ENCODE measurements around the gene PPP4R2. TPM values are rescaled to one million over a fixed set of nuclear protein-coding genes. Genes with fewer than 3 reads are reported as not detected.

PPP4R2 gene
- total RNA-seq, 3 donors from 2014 or later, result 108 to 119 (median 119) TPM

DNA sequence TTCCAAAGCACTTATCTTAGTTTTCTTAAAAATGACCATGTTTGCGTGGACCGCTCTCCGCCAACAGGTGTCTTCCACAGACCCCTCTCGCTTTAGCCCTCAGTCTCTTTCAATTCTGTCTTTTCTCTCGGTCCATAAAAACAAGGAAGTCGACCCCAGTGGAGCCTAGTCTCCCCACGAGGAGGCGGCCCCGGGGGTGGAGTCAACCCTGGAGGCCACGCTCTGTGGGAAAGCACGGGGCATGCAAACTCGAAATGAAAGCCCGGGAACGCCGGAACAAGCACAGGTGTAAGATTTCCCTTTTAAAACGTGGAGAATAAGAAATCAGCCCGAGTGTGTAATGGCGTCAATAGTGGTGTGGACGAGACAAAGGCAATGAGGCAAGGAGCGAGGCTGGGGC, 113.9 kb downstream of the PPP4R2 start:
- Mint-ChIP-seq H3K4me3 (no peak overlapping the region), H3K36me3 (ENCODE audit: insufficient read depth) (no peaks in the 10 kb centered on the region), H3K4me1 (ENCODE audit: low read depth) (no peaks in the 10 kb centered on the region), H3K9me3 (no peaks in the 10 kb centered on the region), H3K27me3 (ENCODE audit: low read depth) (peaks cover 16% of the 10 kb centered on the region)
- ATAC-seq (no peak), DNase-seq (no peak)

DNA sequence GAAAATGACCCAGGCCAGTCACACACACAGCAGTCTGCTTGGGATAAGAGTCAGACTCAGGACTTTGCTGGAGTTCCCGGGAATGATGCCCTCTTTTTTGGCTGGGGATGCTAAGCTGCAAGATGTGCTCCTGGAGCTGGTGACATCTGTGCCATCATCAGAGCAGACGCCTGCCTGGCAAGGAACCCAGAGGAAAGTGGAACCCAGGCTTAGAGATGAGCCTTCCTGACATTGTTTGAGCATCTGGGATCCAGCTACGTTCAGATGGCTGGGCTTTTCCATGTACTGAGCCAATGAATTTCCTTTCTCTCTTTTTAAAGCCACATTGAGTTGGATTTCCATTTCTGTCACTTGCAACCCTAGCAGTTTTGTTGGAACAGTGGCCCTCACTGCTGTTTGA, 118.1 kb downstream of the PPP4R2 start:
- H3K4me3 Mint-ChIP-seq, result no peak overlapping the region
- H3K36me3 Mint-ChIP-seq (ENCODE audit: insufficient read depth), result no peaks in the 10 kb centered on the region
- ATAC-seq (no peak), DNase-seq (no peak)
- H3K27me3 Mint-ChIP-seq (ENCODE audit: low read depth), result peaks cover 16% of the 10 kb centered on the region
- H3K4me1 Mint-ChIP-seq (ENCODE audit: low read depth), result no peaks in the 10 kb centered on the region
- no peaks in the 10 kb centered on the region for H3K9me3 Mint-ChIP-seq

DNA sequence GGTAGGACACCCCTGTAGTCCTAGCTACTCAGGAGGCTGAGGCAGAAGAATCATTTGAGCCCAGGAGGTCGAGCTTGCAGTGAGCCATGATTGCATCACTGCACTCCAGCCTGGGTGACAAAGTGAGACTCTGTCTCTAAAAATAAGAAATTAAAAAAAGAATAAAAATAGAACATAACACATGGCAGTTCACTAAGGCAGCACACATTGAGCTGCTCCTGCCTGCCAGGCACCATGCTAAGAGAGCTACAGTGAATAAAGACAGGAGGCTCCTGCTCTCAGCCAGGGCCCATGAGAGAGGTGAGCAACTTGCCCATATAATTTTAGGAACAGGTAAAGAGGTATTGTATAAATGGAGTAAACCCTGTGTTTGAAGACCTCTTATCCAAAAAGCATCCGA, 119.2 kb downstream of the PPP4R2 start:
- Mint-ChIP-seq H3K4me1 (ENCODE audit: low read depth) (no peaks in the 10 kb centered on the region), H3K27me3 (ENCODE audit: low read depth) (peaks cover 13% of the 10 kb centered on the region), H3K36me3 (ENCODE audit: insufficient read depth) (no peaks in the 10 kb centered on the region), H3K4me3 (no peak overlapping the region), H3K9me3 (no peaks in the 10 kb centered on the region)
- DNase-seq, result no peak
- ATAC-seq, result no peak

Other genes with a start within 250 kb of the PPP4R2 start
- gene SHQ1, start 148.4 kb upstream of the PPP4R2 start, total RNA-seq, result 10 to 100 TPM; 39.2 to 52.1 (median 44.4) TPM
- not detected for gene GXYLT2, start 108.8 kb upstream of the PPP4R2 start, total RNA-seq
- gene EBLN2, start 64.8 kb downstream of the PPP4R2 start, total RNA-seq, result 1 to 10 TPM; 3.2 to 4.7 (median 4.3) TPM